Endothelial cell of umbilical vein (primary cell): ENCODE measurements around the gene BAD. TPM values are rescaled to one million over a fixed set of nuclear protein-coding genes. Genes with fewer than 3 reads are reported as not detected.

Source experiments
- BruUV-seq: library from RNA; stranded (reverse); fragments of 400-500 nt; replicated peaks from 2 replicates; lab custom pipeline; 2021; lab: Mats Ljungman, UMichigan
- CTCF ChIA-PET: fragments of 300-600, 350-600 bp; sonication (Branson Sonifier 250); formaldehyde crosslinking; loops from one replicate; lab custom pipeline; 2021; ENCODE audit warnings: antibody characterized with exemption, inconsistent platforms; lab: Charles Lee
- POLR2A ChIA-PET: fragments of 300-600, 350-600 bp; sonication (Branson Sonifier 250); formaldehyde crosslinking; loops from one replicate; lab custom pipeline; 2021; ENCODE audit warnings: antibody characterized with exemption, inconsistent platforms; lab: Charles Lee
- DNase-seq: peaks from one replicate; pipeline ENCODE4 v3.0.0-alpha.2; 2011; ENCODE audit warnings: low read depth, low spot score
- FAIRE-seq: peaks from 2 replicates; lab custom pipeline; 2011; peaks lifted over from hg19 to GRCh38; lab: Jason Lieb, UNC
- H2AFZ ChIP-seq: 2 replicates; pipeline ENCODE4 v1.6.0; 2012; ENCODE audit warnings: low read depth, low read length, control low read depth, inconsistent platforms
- H3K27ac ChIP-seq: 2 replicates; pipeline ENCODE4 v1.5.1; 2011; ENCODE audit warnings: low read depth, mild to moderate bottlenecking, control low read depth, low read length, moderate library complexity; ENCODE audit not compliant: insufficient read depth
- H3K27me3 ChIP-seq, 2 experiments: 2 replicates each; pipeline versions ENCODE4 v1.6.0 to v1.6.1; 2011; ENCODE audit warnings: low read length in 2 of 2, mixed read lengths in 1 of 2; ENCODE audit not compliant: control insufficient read depth in 2 of 2, insufficient read depth in 2 of 2
- H3K36me3 ChIP-seq, 2 experiments: 2 replicates in 1 of 2; 3 replicates in 1 of 2; pipeline ENCODE4 v1.5.1; 2011; ENCODE audit warnings: low read length in 2 of 2, mild to moderate bottlenecking in 1 of 2, moderate library complexity in 1 of 2; ENCODE audit not compliant: control insufficient read depth in 2 of 2, insufficient read depth in 2 of 2; ENCODE audit errors: extremely low read depth in 1 of 2
- H3K4me1 ChIP-seq: 3 replicates; pipeline ENCODE4 v1.5.1; 2011; ENCODE audit warnings: mild to moderate bottlenecking, low read length; ENCODE audit not compliant: control insufficient read depth, insufficient read depth; ENCODE audit errors: extremely low read depth
- H3K4me2 ChIP-seq: 2 replicates; pipeline ENCODE4 v1.6.1; 2011; ENCODE audit warnings: low read length, control low read depth, mixed read lengths; ENCODE audit not compliant: insufficient read depth
- H3K4me3 ChIP-seq, 3 experiments: fragments of 200-600 bp in 1 of 3; sonication (generic), shearing (Covaris generic) in 1 of 3; replicated peaks in 1 of 3; 2 replicates each; pipeline ENCODE4 v1.5.1; 2011 to 2016; ENCODE audit warnings: control low read depth in 3 of 3, low read length in 3 of 3, mild to moderate bottlenecking in 2 of 3, inconsistent platforms in 1 of 3, low read depth in 1 of 3, moderate library complexity in 1 of 3; ENCODE audit not compliant: insufficient read depth in 1 of 3
- H3K79me2 ChIP-seq: 2 replicates; pipeline ENCODE4 v1.6.0; 2012; ENCODE audit warnings: low read length, inconsistent platforms; ENCODE audit not compliant: control insufficient read depth, insufficient read depth
- H3K9ac ChIP-seq: replicated peaks from 2 replicates; pipeline ENCODE3; 2011; ENCODE audit warnings: low read length, control low read depth; ENCODE audit not compliant: insufficient read depth; ENCODE audit errors: extremely low read depth
- H3K9me1 ChIP-seq: replicated peaks from 3 replicates; pipeline ENCODE4 v1.6.0; 2011; ENCODE audit warnings: mild to moderate bottlenecking, low read length; ENCODE audit not compliant: control insufficient read depth, insufficient read depth; ENCODE audit errors: extremely low read depth
- H3K9me3 ChIP-seq: replicated peaks from 2 replicates; pipeline ENCODE4 v1.5.1; 2012; ENCODE audit warnings: low read length, inconsistent platforms; ENCODE audit not compliant: control insufficient read depth, insufficient read depth
- H4K20me1 ChIP-seq: replicated peaks from 2 replicates; pipeline ENCODE3; 2011; ENCODE audit warnings: mild to moderate bottlenecking, low read length; ENCODE audit not compliant: control insufficient read depth, insufficient read depth; ENCODE audit errors: extremely low read depth
- CTCF ChIP-seq, 2 donors: IDR thresholded peaks; 1 replicate in 1 of 2; 2 replicates in 1 of 2; pipeline ENCODE4 v1.5.1; 2011; ENCODE audit warnings: low read length in 2 of 2, mild to moderate bottlenecking in 2 of 2, moderate library complexity in 2 of 2, control low read depth in 1 of 2, inconsistent platforms in 1 of 2, low read depth in 1 of 2; ENCODE audit not compliant: insufficient read depth in 1 of 2; ENCODE audit errors: extremely low read depth in 1 of 2
- EZH2 ChIP-seq: IDR thresholded peaks from 2 replicates; pipeline ENCODE4 v1.6.1; 2012; ENCODE audit warnings: borderline replicate concordance, low read depth, mild to moderate bottlenecking, moderate library complexity, low read length, inconsistent platforms; ENCODE audit not compliant: severe bottlenecking
- FOS ChIP-seq: IDR thresholded peaks from 2 replicates; pipeline ENCODE4 v1.6.1; 2011; ENCODE audit warnings: mild to moderate bottlenecking, low read length, moderate library complexity, borderline replicate concordance; ENCODE audit not compliant: insufficient read depth
- GATA2 ChIP-seq: IDR thresholded peaks from 2 replicates; pipeline ENCODE4 v1.7.0; 2011; ENCODE audit warnings: low read depth, mild to moderate bottlenecking, moderate library complexity, mixed read lengths, low read length; ENCODE audit not compliant: insufficient read length, insufficient read depth
- JUN ChIP-seq: IDR thresholded peaks from 2 replicates; pipeline ENCODE4 v1.6.1; 2011; ENCODE audit warnings: borderline replicate concordance, low read depth; ENCODE audit not compliant: insufficient read length, insufficient read depth
- MAX ChIP-seq: IDR thresholded peaks from 2 replicates; pipeline ENCODE4 v1.6.1; 2011; ENCODE audit not compliant: insufficient read depth, insufficient read length
- MYC ChIP-seq: IDR thresholded peaks from one replicate; pipeline ENCODE4 v1.6.1; 2011; ENCODE audit warnings: mild to moderate bottlenecking, low read depth, low read length
- POLR2A ChIP-seq: IDR thresholded peaks from 2 replicates; pipeline ENCODE4 v1.6.1; 2012; ENCODE audit warnings: low read depth, mild to moderate bottlenecking, control low read depth, low read length
- POLR2AphosphoS5 ChIP-seq: IDR thresholded peaks from 2 replicates; pipeline ENCODE4 v1.6.1; 2012; ENCODE audit warnings: low read depth, mild to moderate bottlenecking, control low read depth, low read length, moderate library complexity; ENCODE audit not compliant: insufficient read depth
- dilution Hi-C: fragments of 300-500 bp; cut with MboI; formaldehyde crosslinking; loops from one replicate; pipeline ENCODE4 v1.15.0; 2019; ENCODE audit warnings: low sequenced_read_pairs; ENCODE audit not compliant: extremely low pct_ligation_motif_present
- intact Hi-C: fragments of 100-400 bp; cut with micrococcal nuclease; formaldehyde crosslinking; loops from one replicate; pipeline ENCODE4 v1.10.0; 2022
- polyA plus RNA-seq, 4 experiments: library from polyadenylated mRNA; depleted of rRNA in 3 of 4; stranded (reverse) in 3 of 4; unstranded in 1 of 4; fragments of >200 nt; gene quantifications; 2 replicates each; pipeline versions ENCODE4 v1.2.1 to v1.2.3, GENCODE V29; 2011 to 2012; ENCODE audit warnings: missing spikeins in 1 of 4
- total RNA-seq: library from RNA; stranded (reverse); gene quantifications from 2 replicates; pipeline ENCODE4 v1.2.3, GENCODE V29; 2021

BAD gene
- total and polyA plus RNA-seq, 2 donors (not counting 3 experiments of a cell fraction or from before 2014, with no cell fraction given), result 65.3 to 88.0 TPM

- peaks cover 18 to 44% of the 10 kb centered on the region in 2 experiments for H3K36me3 ChIP-seq
- CTCF ChIA-PET, result no interaction called here
Measured at GRCh38 chr11:64259533-64260067, 24.9 kb downstream of the BAD start.

More at GRCh38 chr11:64259533-64260067, 24.9 kb downstream of the BAD start:
- no peak overlapping the region for H3K4me3 ChIP-seq
- no peaks in the 10 kb centered on the region for H4K20me1 ChIP-seq
- no peaks in the 10 kb centered on the region for H3K9me3 ChIP-seq
- DNase-seq (no peak), FAIRE-seq (no peak)
- intact Hi-C loops, result no loop called here
- no peak overlapping the region for H3K9ac ChIP-seq
- no peak overlapping the region for H2AFZ ChIP-seq
- no peak overlapping the region for H3K27ac ChIP-seq
- POLR2A ChIA-PET, result no interaction called here
- dilution Hi-C loops, result no loop called here
- H3K9me1 ChIP-seq, result no peaks in the 10 kb centered on the region
- BruUV-seq, result no TSS peak
- H3K27me3 ChIP-seq, result no peaks in the 10 kb centered on the region
- peaks cover 3% of the 10 kb centered on the region for H3K79me2 ChIP-seq
- H3K4me2 ChIP-seq, result no peak overlapping the region
- H3K4me1 ChIP-seq, result peaks cover 15% of the 10 kb centered on the region
- TF ChIP-seq CTCF (IDR thresholded peaks at IDR 0.05; ENCODE audit: extremely low read depth in 1 of 2, insufficient read depth in 1 of 2, low read depth in 1 of 2, low read length in 2 of 2) (no peak), MAX (no peak), GATA2 (no peak), EZH2 (no peak), POLR2AphosphoS5 (no peak), FOS (no peak), MYC (no peak), JUN (no peak), POLR2A (no peak)
